Ishikawa (cell line): ENCODE measurements around the gene SEPTIN1.

Experiments
- CEBPB ChIP-seq: IDR thresholded peaks from 2 replicates; pipeline ENCODE4 v1.6.1; 2012
- CREB1 ChIP-seq: IDR thresholded peaks from 2 replicates; pipeline ENCODE4 v1.6.1; 2012; ENCODE audit warnings: low read depth
- EP300 ChIP-seq: IDR thresholded peaks from 2 replicates; pipeline ENCODE4 v1.6.1; 2012; ENCODE audit warnings: borderline replicate concordance
- FOXM1 ChIP-seq: IDR thresholded peaks from 2 replicates; pipeline ENCODE4 v1.6.1; 2012; ENCODE audit warnings: low read depth, borderline replicate concordance

DNA sequence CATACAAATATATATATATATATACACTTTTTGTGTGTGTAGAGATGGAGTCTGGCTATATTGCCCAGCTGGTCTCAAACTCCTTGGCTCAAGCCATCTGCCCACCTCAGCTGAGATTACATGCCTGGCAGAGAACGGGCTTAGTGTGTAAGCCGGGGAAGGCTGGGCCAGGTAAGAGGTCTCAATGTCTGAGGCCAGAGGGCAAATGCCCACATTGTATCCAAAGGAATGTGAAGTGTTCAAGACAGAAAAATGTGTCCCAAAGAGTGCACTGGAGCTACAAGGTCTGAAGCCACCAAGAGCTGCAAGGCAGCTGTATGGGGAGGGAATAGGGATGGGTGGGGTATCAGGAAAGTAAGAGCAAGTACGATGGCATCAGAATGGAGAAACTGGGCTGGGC lies 36.1 kb downstream of the SEPTIN1 start:
- TF ChIP-seq CEBPB (no peak), CREB1 (no peak), FOXM1 (no peak), EP300 (no peak)
